ENCODE results near the gene KHDC1L.
"Not testable (repeated sequence)": the region's sequence is repeated elsewhere in the genome, so short reads cannot be mapped to it uniquely, and the experiment has no call there.

The KHDC1L gene

GRCh38 chr6:73225396-73225795 lies at the start of gene KHDC1L:
Gene KHDC1L (minus strand): TSS chr6:73225496. CDS start chr6:73225408, 88 bp downstream.
- H3K9me3 ChIP-seq (ENCODE audit: low read depth, low read length), result no peaks in the 10 kb centered on the region
- H3K4me3 ChIP-seq, result no peak within 1 kb of the TSS
- no peak within 1 kb of the TSS for H3K9ac ChIP-seq (ENCODE audit: insufficient read length)
- DNase-seq (ENCODE audit: low read depth, low spot score), result no peak
- no peak within 1 kb of the TSS for H3K27ac ChIP-seq
- TF ChIP-seq POLR2AphosphoS5 (IDR thresholded peaks at IDR 0.05; ENCODE audit: borderline replicate concordance, low read depth, low read length) (no peak), EZH2 (IDR thresholded peaks at IDR 0.05) (no peak), FOXP2 (optimal IDR thresholded peaks at IDR 0.05; ENCODE audit: control extremely low read depth, extremely low read length, insufficient read depth) (no peak)
- no peaks in the 10 kb centered on the region for H3K36me3 ChIP-seq (ENCODE audit: insufficient read depth, low read length)

- H3K4me3 ChIP-seq; DNase-seq (ENCODE audit: low read depth, low spot score); H3K9ac ChIP-seq (ENCODE audit: insufficient read length); H3K27ac ChIP-seq; H3K9me3 ChIP-seq (ENCODE audit: low read depth, low read length): not testable (repeated sequence)
- H3K36me3 ChIP-seq (ENCODE audit: insufficient read depth, low read length), result peaks cover 12% of the 10 kb centered on the region; the same call in 1 of the 2 replicates
These were observed 44.0 kb upstream of the KHDC1L start for GRCh38 chr6:73269296-73269695.

- not testable (repeated sequence) for H3K9me3 ChIP-seq (ENCODE audit: low read depth, low read length); H3K27ac ChIP-seq; DNase-seq (ENCODE audit: low read depth, low spot score); H3K4me3 ChIP-seq; H3K9ac ChIP-seq (ENCODE audit: insufficient read length)
- peaks cover 12% of the 10 kb centered on the region; the same call in 1 of the 2 replicates for H3K36me3 ChIP-seq (ENCODE audit: insufficient read depth, low read length)
These were observed 43.6 kb upstream of the KHDC1L start for GRCh38 chr6:73268896-73269295.

GRCh38 chr6:73264446-73264845 lies 39.1 kb upstream of the KHDC1L start:
- no peak for TF ChIP-seq EZH2 (IDR thresholded peaks at IDR 0.05)
- no peak for TF ChIP-seq POLR2AphosphoS5 (IDR thresholded peaks at IDR 0.05; ENCODE audit: borderline replicate concordance, low read depth, low read length)
- no peak for TF ChIP-seq FOXP2 (optimal IDR thresholded peaks at IDR 0.05; ENCODE audit: control extremely low read depth, extremely low read length, insufficient read depth)
- Histone ChIP-seq H3K27ac (no peak overlapping the region), H3K4me3 (no peak overlapping the region; the same call in 1 of the 2 replicates), H3K36me3 (ENCODE audit: insufficient read depth, low read length) (peaks cover 8% of the 10 kb centered on the region; the same call in 1 of the 2 replicates), H3K9ac (ENCODE audit: insufficient read length) (no peak overlapping the region), H3K9me3 (ENCODE audit: low read depth, low read length) (no peaks in the 10 kb centered on the region)
- DNase-seq (ENCODE audit: low read depth, low spot score), result no peak

- no peak for TF ChIP-seq FOXP2 (optimal IDR thresholded peaks at IDR 0.05; ENCODE audit: control extremely low read depth, extremely low read length, insufficient read depth)
- no peak for TF ChIP-seq EZH2 (IDR thresholded peaks at IDR 0.05)
- TF ChIP-seq POLR2AphosphoS5 (IDR thresholded peaks at IDR 0.05; ENCODE audit: borderline replicate concordance, low read depth, low read length), result no peak
- no peak for DNase-seq (ENCODE audit: low read depth, low spot score)
- peak overlapping the region; percentile 82 for H3K4me3 ChIP-seq
- no peak overlapping the region for H3K27ac ChIP-seq
- peak overlapping the region; percentile 79 for H3K9ac ChIP-seq (ENCODE audit: insufficient read length)
- H3K9me3 ChIP-seq (ENCODE audit: low read depth, low read length), result no peaks in the 10 kb centered on the region
- H3K36me3 ChIP-seq (ENCODE audit: insufficient read depth, low read length), result peaks cover 8% of the 10 kb centered on the region; the same call in 1 of the 2 replicates
These were observed 38.2 kb upstream of the KHDC1L start for GRCh38 chr6:73263570-73263909.

GRCh38 chr6:73262671-73263569 lies 37.6 kb upstream of the KHDC1L start, which contains the start of gene KHDC1:
Gene KHDC1 (minus strand): TSS chr6:73263196. CDS start chr6:73242517, 20,679 bp downstream.
- no peaks in the 10 kb centered on the region for H3K9me3 ChIP-seq (ENCODE audit: low read depth, low read length)
- no peak for TF ChIP-seq EZH2 (IDR thresholded peaks at IDR 0.05)
- TF ChIP-seq POLR2AphosphoS5 (IDR thresholded peaks at IDR 0.05; ENCODE audit: borderline replicate concordance, low read depth, low read length), result peak; percentile 86
- TF ChIP-seq FOXP2 (optimal IDR thresholded peaks at IDR 0.05; ENCODE audit: control extremely low read depth, extremely low read length, insufficient read depth), result peak; percentile 23
- H3K27ac ChIP-seq, result no peak within 1 kb of the TSS
- H3K4me3 ChIP-seq, result peak within 1 kb of the TSS; percentile 82
- peak; percentile 3 for DNase-seq (ENCODE audit: low read depth, low spot score)
- peak within 1 kb of the TSS; percentile 79 for H3K9ac ChIP-seq (ENCODE audit: insufficient read length)
- H3K36me3 ChIP-seq (ENCODE audit: insufficient read depth, low read length), result peaks cover 8% of the 10 kb centered on the region; the same call in 1 of the 2 replicates

GRCh38 chr6:73258721-73259120 lies 33.4 kb upstream of the KHDC1L start:
- H3K27ac ChIP-seq, result no peak overlapping the region
- H3K4me3 ChIP-seq, result no peak overlapping the region
- H3K36me3 ChIP-seq (ENCODE audit: insufficient read depth, low read length), result no peaks in the 10 kb centered on the region
- no peak for DNase-seq (ENCODE audit: low read depth, low spot score)
- H3K9me3 ChIP-seq (ENCODE audit: low read depth, low read length), result no peaks in the 10 kb centered on the region
- H3K9ac ChIP-seq (ENCODE audit: insufficient read length), result no peak overlapping the region
- TF ChIP-seq POLR2AphosphoS5 (IDR thresholded peaks at IDR 0.05; ENCODE audit: borderline replicate concordance, low read depth, low read length) (no peak), EZH2 (IDR thresholded peaks at IDR 0.05) (no peak), FOXP2 (optimal IDR thresholded peaks at IDR 0.05; ENCODE audit: control extremely low read depth, extremely low read length, insufficient read depth) (no peak)

- not testable (repeated sequence) for DNase-seq (ENCODE audit: low read depth, low spot score); H3K9me3 ChIP-seq (ENCODE audit: low read depth, low read length); H3K27ac ChIP-seq; H3K36me3 ChIP-seq (ENCODE audit: insufficient read depth, low read length); H3K4me3 ChIP-seq; H3K9ac ChIP-seq (ENCODE audit: insufficient read length)
These were observed 29.0 kb upstream of the KHDC1L start for GRCh38 chr6:73254323-73254722.

- TF ChIP-seq POLR2AphosphoS5 (IDR thresholded peaks at IDR 0.05; ENCODE audit: borderline replicate concordance, low read depth, low read length) (no peak), EZH2 (IDR thresholded peaks at IDR 0.05) (no peak)
- Histone ChIP-seq H3K9me3 (ENCODE audit: low read depth, low read length) (no peaks in the 10 kb centered on the region), H3K4me3 (no peak overlapping the region), H3K9ac (ENCODE audit: insufficient read length) (no peak overlapping the region), H3K27ac (no peak overlapping the region), H3K36me3 (ENCODE audit: insufficient read depth, low read length) (no peaks in the 10 kb centered on the region)
- DNase-seq (ENCODE audit: low read depth, low spot score), result no peak
These were observed 27.4 kb upstream of the KHDC1L start for GRCh38 chr6:73252703-73253102.
